Endothelial cell (in vitro differentiated cells): Measurements from ENCODE around the gene PTPRN2. TPM values are rescaled to one million over a fixed set of nuclear protein-coding genes. Genes with fewer than 3 reads are reported as not detected.

ENCODE experiments used
- DNase-seq: peaks from one replicate; pipeline ENCODE4 v3.0.0; 2021; ENCODE audit warnings: low spot score
- H3K27ac Mint-ChIP-seq: one replicate; pipeline ENCODE4 v1.8.0; 2021; ENCODE audit warnings: mixed read lengths, inconsistent platforms; ENCODE audit not compliant: unreplicated experiment
- H3K27me3 Mint-ChIP-seq: one replicate; pipeline ENCODE4 v1.8.0; 2021; ENCODE audit warnings: mild to moderate bottlenecking, moderate library complexity, mixed read lengths, inconsistent platforms; ENCODE audit not compliant: unreplicated experiment
- H3K36me3 Mint-ChIP-seq: one replicate; pipeline ENCODE4 v1.8.0; 2021; ENCODE audit warnings: mild to moderate bottlenecking, low read depth, mixed read lengths, inconsistent platforms; ENCODE audit not compliant: unreplicated experiment
- H3K4me1 Mint-ChIP-seq: one replicate; pipeline ENCODE4 v1.8.0; 2021; ENCODE audit warnings: mild to moderate bottlenecking, mixed read lengths, inconsistent platforms; ENCODE audit not compliant: unreplicated experiment
- H3K4me3 Mint-ChIP-seq: one replicate; pipeline ENCODE4 v1.8.0; 2021; ENCODE audit warnings: mild to moderate bottlenecking, mixed read lengths, inconsistent platforms; ENCODE audit not compliant: unreplicated experiment
- H3K9me3 Mint-ChIP-seq: one replicate; pipeline ENCODE4 v1.8.0; 2021; ENCODE audit warnings: mixed read lengths, inconsistent platforms; ENCODE audit not compliant: unreplicated experiment
- total RNA-seq: library from RNA; stranded (reverse); fragmentation: NEBNext Ultra II Directional; extraction: Animal tissue kit (Norgen Biotek cat#: 25700); gene quantifications from one replicate; pipeline ENCODE4 v1.2.1, GENCODE V29; 2021; ENCODE audit not compliant: unreplicated experiment
- TF ChIP-seq, protein P1 (sequence below): fragments of 200-600 bp; sonication (generic); IDR thresholded peaks from one replicate; pipeline ENCODE4 v1.5.0; 2021; ENCODE audit warnings: antibody characterized with exemption; ENCODE audit not compliant: unreplicated experiment

Gene PTPRN2
- total RNA-seq, 1 donor from 2014 or later, result 0.18 TPM

DNA sequence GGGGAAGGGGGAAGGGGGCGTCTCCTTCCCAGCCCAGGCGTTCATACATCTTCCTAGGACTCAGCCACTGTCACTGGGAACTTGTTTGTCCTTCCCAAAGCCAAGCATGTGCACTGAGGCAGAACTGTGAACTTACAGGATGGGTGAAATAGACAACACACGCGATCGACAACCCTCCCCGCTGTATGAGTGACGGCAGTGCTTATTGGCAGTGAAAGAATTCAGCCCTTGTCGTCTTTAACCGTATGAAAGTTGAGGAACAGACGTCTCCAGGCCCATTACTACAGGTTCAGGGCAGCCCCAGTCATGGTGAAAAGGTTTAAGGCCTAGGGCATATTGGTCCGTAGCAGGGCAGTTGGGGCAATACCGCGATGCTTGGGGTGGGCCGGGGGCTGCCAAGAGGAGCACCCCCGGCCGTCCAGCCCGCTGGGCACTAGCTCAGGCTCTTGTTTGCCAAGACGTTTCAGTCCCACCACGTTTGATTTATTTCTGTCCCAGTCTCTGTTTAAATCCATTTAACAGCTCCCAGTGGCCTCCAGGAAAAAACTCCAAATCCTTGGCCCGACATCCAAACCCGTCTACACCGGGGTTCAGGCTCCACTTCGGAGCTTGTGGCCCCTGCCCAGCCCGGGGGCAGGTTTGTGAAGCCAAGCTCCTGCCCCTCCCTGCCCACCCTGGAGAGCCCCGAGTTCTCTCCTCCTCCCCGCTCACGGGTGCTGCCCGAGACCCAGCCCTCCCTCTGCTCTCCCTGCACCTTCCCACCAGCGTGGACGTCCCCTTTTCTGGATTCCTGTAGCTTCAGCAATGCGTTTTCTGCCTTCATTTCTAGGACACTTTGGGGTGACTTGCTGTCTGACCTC lies 1091.0 kb downstream of the PTPRN2 start:
- H3K9me3 Mint-ChIP-seq, result peaks cover 44% of the 10 kb centered on the region
- H3K27ac Mint-ChIP-seq, result no peak overlapping the region
- H3K4me1 Mint-ChIP-seq, result no peaks in the 10 kb centered on the region
- H3K27me3 Mint-ChIP-seq, result peaks cover 22% of the 10 kb centered on the region
- H3K36me3 Mint-ChIP-seq, result peaks cover 21% of the 10 kb centered on the region
- TF ChIP-seq, protein P1, sequence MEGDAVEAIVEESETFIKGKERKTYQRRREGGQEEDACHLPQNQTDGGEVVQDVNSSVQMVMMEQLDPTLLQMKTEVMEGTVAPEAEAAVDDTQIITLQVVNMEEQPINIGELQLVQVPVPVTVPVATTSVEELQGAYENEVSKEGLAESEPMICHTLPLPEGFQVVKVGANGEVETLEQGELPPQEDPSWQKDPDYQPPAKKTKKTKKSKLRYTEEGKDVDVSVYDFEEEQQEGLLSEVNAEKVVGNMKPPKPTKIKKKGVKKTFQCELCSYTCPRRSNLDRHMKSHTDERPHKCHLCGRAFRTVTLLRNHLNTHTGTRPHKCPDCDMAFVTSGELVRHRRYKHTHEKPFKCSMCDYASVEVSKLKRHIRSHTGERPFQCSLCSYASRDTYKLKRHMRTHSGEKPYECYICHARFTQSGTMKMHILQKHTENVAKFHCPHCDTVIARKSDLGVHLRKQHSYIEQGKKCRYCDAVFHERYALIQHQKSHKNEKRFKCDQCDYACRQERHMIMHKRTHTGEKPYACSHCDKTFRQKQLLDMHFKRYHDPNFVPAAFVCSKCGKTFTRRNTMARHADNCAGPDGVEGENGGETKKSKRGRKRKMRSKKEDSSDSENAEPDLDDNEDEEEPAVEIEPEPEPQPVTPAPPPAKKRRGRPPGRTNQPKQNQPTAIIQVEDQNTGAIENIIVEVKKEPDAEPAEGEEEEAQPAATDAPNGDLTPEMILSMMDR, result no peak
- no peak for DNase-seq
- H3K4me3 Mint-ChIP-seq, result no peak overlapping the region

DNA sequence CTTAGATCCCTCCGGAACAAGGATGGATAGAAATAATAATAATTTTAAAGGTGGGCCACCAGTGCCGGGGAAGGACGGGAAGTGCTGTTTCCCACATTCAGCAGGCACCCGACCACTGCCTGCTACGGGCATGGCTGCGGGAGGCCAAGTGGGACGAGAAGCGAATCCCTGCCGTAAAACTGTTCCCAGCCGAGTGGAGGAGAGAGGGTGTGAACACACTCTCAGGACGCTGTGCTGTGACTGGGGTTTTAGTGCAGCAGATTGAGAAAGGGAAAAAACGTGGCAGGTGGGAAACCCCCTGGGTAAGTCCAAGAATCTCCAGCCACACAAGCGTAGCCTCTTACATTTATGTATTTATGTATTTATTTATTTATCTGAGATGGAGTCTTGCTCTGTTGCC lies 1092.0 kb downstream of the PTPRN2 start:
- Mint-ChIP-seq H3K4me3 (no peak overlapping the region), H3K9me3 (peaks cover 41% of the 10 kb centered on the region), H3K27ac (no peak overlapping the region), H3K36me3 (peaks cover 21% of the 10 kb centered on the region), H3K4me1 (no peaks in the 10 kb centered on the region), H3K27me3 (peaks cover 22% of the 10 kb centered on the region)
- DNase-seq, result no peak
- TF ChIP-seq, protein P1, result no peak

DNA sequence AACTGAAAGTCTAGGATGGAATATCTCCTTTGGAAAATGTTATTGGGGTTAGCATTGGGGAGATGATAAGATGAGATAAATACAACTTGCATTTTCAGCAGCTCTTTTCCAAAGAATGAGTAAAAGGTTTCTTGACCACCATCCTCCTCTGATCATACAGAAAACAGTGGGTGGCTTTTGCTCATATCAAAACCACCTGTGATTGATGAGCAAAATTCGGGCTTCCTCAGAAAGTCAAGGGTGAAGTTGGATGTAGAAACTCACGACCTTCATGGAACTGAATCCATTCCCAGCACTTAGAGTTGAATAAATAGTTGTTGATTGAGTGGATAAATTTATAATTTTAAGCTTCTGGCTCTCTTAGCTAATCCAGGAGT lies 1092.5 kb downstream of the PTPRN2 start:
- H3K9me3 Mint-ChIP-seq, result peaks cover 41% of the 10 kb centered on the region
- no peak overlapping the region for H3K4me3 Mint-ChIP-seq
- no peaks in the 10 kb centered on the region for H3K4me1 Mint-ChIP-seq
- DNase-seq, result no peak
- TF ChIP-seq, protein P1, result no peak
- H3K27ac Mint-ChIP-seq, result no peak overlapping the region
- peaks cover 24% of the 10 kb centered on the region for H3K27me3 Mint-ChIP-seq
- peaks cover 21% of the 10 kb centered on the region for H3K36me3 Mint-ChIP-seq

DNA sequence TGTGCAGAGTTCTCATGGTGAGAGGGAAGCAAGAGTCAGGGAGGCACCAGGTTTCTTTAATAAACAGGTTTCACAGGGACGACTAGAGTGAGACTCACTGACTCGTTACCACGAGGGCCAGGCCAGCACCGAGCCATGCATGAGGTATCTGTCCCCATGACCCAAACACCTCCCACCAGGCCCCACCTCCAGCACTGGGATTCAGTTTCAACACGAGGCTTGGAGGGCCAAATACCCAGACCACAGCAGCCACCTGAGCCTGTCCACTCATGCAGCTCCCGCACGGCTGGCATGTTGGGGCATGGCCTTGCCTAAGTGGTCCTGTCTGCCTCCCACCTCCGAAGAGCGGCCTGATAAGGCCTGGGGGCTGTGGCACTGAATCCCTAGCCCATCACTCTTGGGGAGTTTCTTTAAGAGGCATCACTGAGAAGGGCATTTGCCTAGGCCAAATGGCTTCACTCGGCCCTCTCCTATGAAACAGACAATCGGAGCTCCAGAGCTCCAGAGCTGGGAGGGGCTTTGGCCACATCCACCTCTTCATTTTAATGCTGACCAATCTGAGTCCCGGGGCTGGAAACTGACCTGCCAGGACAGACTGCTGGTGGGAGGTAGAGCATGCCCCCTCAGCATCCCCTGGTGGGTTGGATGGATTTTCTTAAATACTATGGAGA lies 1093.0 kb downstream of the PTPRN2 start:
- H3K27ac Mint-ChIP-seq, result no peak overlapping the region
- H3K4me1 Mint-ChIP-seq, result no peaks in the 10 kb centered on the region
- no peak for DNase-seq
- TF ChIP-seq, protein P1, result no peak
- peaks cover 21% of the 10 kb centered on the region for H3K27me3 Mint-ChIP-seq
- no peak overlapping the region for H3K4me3 Mint-ChIP-seq
- H3K36me3 Mint-ChIP-seq, result peaks cover 17% of the 10 kb centered on the region
- H3K9me3 Mint-ChIP-seq, result peaks cover 36% of the 10 kb centered on the region

DNA sequence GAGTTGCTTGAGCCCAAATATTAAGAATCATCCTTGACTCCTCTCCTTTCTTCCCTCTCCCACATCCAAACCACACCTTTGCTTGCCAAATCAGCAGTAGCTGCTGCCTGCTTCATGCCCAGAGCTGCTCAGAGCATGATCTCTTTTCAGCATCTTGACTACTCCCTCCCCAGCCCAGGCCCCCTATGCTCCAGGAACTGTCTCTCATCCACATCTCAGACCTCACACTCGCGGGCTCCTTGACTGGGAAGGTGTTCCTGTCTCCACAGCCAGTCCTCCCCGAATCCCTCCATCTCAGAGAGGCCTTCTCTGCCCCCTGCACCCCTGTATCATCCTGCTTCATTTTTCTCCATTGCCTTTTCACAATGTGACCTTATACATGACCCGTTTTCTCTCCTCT lies 1093.8 kb downstream of the PTPRN2 start:
- TF ChIP-seq, protein P1, result no peak
- Mint-ChIP-seq H3K36me3 (peaks cover 13% of the 10 kb centered on the region), H3K4me3 (peak overlapping the region; percentile 3), H3K27ac (peak overlapping the region; percentile 44), H3K27me3 (peaks cover 18% of the 10 kb centered on the region), H3K4me1 (no peaks in the 10 kb centered on the region), H3K9me3 (peaks cover 32% of the 10 kb centered on the region)
- DNase-seq, result no peak
